GM23248 (cell line): ENCODE results near the gene ADCY2. TPM values are rescaled to one million over a fixed set of nuclear protein-coding genes. Genes with fewer than 3 reads are reported as not detected.
A peak's percentile ranks its signal among the peaks of the same experiment; 100 is the strongest.

Experiments
- DNase-seq: peaks from one replicate; pipeline ENCODE4 v3.0.0-alpha.2; 2015
- H2AFZ ChIP-seq: fragments of 200-600 bp; sonication (generic); 2 replicates; pipeline ENCODE4 v1.6.1; 2016; ENCODE audit warnings: antibody characterized with exemption
- H3F3A ChIP-seq: fragments of 200-600 bp; sonication (generic); 2 replicates; pipeline ENCODE4 v1.6.1; 2016; ENCODE audit warnings: mild to moderate bottlenecking, antibody characterized with exemption, mixed run types; ENCODE audit not compliant: insufficient read depth
- H3K27ac ChIP-seq: fragments of 200-600 bp; sonication (generic); 2 replicates; pipeline ENCODE4 v1.5.1; 2016; ENCODE audit warnings: mild to moderate bottlenecking
- H3K27me3 ChIP-seq: fragments of 200-600 bp; sonication (generic); replicated peaks from 2 replicates; pipeline ENCODE4 v1.6.1; 2016; ENCODE audit warnings: mild to moderate bottlenecking; ENCODE audit not compliant: insufficient read depth
- H3K36me3 ChIP-seq: fragments of 200-600 bp; sonication (generic); 2 replicates; pipeline ENCODE4 v1.6.1; 2016; ENCODE audit warnings: low read depth, mild to moderate bottlenecking
- H3K4me1 ChIP-seq: fragments of 200-600 bp; sonication (generic); 2 replicates; pipeline ENCODE4 v1.6.1; 2016; ENCODE audit warnings: mild to moderate bottlenecking; ENCODE audit not compliant: insufficient read depth
- H3K4me2 ChIP-seq: fragments of 200-600 bp; sonication (generic); one replicate; pipeline ENCODE4 v1.6.1; 2016; ENCODE audit warnings: mild to moderate bottlenecking; ENCODE audit not compliant: unreplicated experiment
- H3K4me3 ChIP-seq: fragments of 200-600 bp; sonication (generic); 2 replicates; pipeline ENCODE4 v1.5.1; 2016; ENCODE audit warnings: mild to moderate bottlenecking
- H3K79me2 ChIP-seq: fragments of 200-600 bp; sonication (generic); 2 replicates; pipeline ENCODE4 v1.6.1; 2016; ENCODE audit warnings: mild to moderate bottlenecking; ENCODE audit not compliant: insufficient read depth
- H3K9ac ChIP-seq: fragments of 200-600 bp; sonication (generic); 2 replicates; pipeline ENCODE4 v1.6.1; 2016; ENCODE audit warnings: mild to moderate bottlenecking
- H3K9me2 ChIP-seq: fragments of 200-600 bp; sonication (generic); 2 replicates; pipeline ENCODE4 v1.6.1; 2016; ENCODE audit warnings: mixed run types, mild to moderate bottlenecking, moderate library complexity; ENCODE audit not compliant: insufficient read depth
- H3K9me3 ChIP-seq: fragments of 200-600 bp; sonication (generic); one replicate; pipeline ENCODE4 v1.6.1; 2017; ENCODE audit warnings: low read depth
- H4K20me1 ChIP-seq: fragments of 200-600 bp; sonication (generic); 2 replicates; pipeline ENCODE4 v1.6.0; 2016; ENCODE audit not compliant: insufficient read depth
- EZH2 ChIP-seq: fragments of 200-600 bp; sonication (generic); IDR thresholded peaks from 2 replicates; pipeline ENCODE4 v1.6.1; 2018; ENCODE audit warnings: antibody characterized with exemption, mild to moderate bottlenecking; ENCODE audit not compliant: insufficient read depth, poor library complexity, severe bottlenecking
- EZH2phosphoT487 ChIP-seq: fragments of 200-600 bp; sonication (generic); IDR thresholded peaks from 2 replicates; pipeline ENCODE4 v1.6.1; 2018; ENCODE audit warnings: antibody characterized with exemption, moderate library complexity, mild to moderate bottlenecking, low read depth; ENCODE audit not compliant: insufficient read depth
- WGBS, 2 experiments: methylation state at CpG; one replicate each; pipeline ENCODE4 v1.1.6; 2015 to 2017; ENCODE audit warnings: low lambda C conversion rate in 2 of 2, low coverage in 1 of 2; ENCODE audit errors: missing lambda C conversion rate in 2 of 2; 5-methylcytosine and 5-hydroxymethylcytosine counted together
- in situ Hi-C: fragments of 300-500 bp; cut with MboI; formaldehyde crosslinking; loops from 2 replicates; pipeline ENCODE4 v1.15.0; 2020
- polyA plus RNA-seq: library from polyadenylated mRNA; unstranded; fragments of >200 nt; fragmentation: Nextera tagmentation; extraction: Ambion mirVana; gene quantifications from 2 replicates; pipeline ENCODE4 v1.2.1, GENCODE V29; 2016
- total RNA-seq: library from RNA; depleted of rRNA; stranded (reverse); fragments of >200 nt; shearing (Covaris generic); gene quantifications from 2 replicates; pipeline ENCODE4 v1.2.3, GENCODE V29; 2014

The ADCY2 gene
- total and polyA plus RNA-seq, 2 experiments from 2014 or later = 0.11 TPM; not detected in 1

DNA sequence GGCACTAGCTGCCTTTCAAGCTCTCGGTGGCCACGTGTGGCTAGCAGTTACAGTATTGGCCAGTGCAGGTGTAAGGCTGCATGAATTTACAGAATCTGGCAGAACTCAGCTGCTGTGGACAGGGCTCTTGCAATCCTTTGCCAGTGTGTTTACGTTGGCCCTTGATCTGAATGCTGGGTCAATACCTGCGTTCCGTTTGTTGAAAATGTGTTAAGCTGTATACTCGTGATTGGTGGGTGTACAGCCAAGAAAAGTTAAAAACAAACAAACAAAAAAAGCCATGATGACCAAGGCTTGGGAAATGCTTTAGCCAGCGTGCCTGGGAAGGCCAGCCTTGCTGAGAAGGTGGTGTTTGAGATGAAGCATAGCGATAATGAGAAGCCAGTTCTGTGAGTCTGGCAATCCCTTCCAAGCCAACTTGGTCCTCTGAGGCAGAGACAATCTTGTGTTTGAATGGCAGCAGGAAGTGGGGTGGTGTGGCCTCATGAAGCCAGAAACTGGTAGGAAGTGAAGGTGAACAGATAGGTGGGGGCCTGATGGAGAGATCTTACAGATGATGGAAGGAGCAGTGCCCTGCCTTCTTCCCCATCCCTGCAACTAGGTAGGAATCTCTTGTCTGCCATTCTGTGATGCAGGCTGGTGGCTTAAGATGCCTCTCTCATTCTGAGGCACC lies 455.8 kb downstream of the ADCY2 start:
- Histone ChIP-seq H3K4me2 (no peak overlapping the region), H3K27ac (no peak overlapping the region), H3K36me3 (no peaks in the 10 kb centered on the region), H3K79me2 (no peaks in the 10 kb centered on the region), H3K9me3 (no peaks in the 10 kb centered on the region), H3F3A (no peaks in the 10 kb centered on the region), H2AFZ (no peak overlapping the region), H4K20me1 (no peaks in the 10 kb centered on the region), H3K4me3 (no peak overlapping the region), H3K9ac (no peak overlapping the region), H3K9me2 (no peaks in the 10 kb centered on the region), H3K27me3 (peaks cover 20% of the 10 kb centered on the region), H3K4me1 (no peaks in the 10 kb centered on the region)
- TF ChIP-seq EZH2phosphoT487 (no peak), EZH2 (no peak)
- no peak for DNase-seq
- WGBS, 2 experiments = 74 to 75% methylated on average over 8 of the region's 8 CpGs
- in situ Hi-C loops = no loop called here

DNA sequence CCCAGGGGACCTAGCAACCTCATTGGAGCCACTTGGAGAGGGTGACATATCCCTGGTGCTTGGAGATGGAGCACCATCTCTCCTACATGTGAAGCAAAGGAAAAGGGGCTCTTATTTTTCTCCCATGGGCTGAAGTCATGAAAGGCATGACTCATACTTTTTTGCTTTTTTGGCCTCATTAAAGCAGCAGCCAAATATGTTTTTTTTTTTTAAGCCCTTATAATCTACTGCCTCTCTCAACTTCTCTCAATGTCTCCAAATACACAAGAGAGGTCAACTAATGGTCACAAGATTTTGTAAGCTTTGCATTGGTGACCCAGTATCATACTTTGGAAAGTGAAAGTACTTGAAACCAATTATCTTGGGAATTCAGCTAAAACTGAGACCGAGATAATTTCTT lies 456.6 kb downstream of the ADCY2 start:
- no peaks in the 10 kb centered on the region for H3K79me2 ChIP-seq
- TF ChIP-seq EZH2 = no peak
- TF ChIP-seq EZH2phosphoT487 = no peak
- no peaks in the 10 kb centered on the region for H3K4me1 ChIP-seq
- H3K36me3 ChIP-seq = no peaks in the 10 kb centered on the region
- 3 to 11% methylated on average over 1 of the region's 1 CpG for WGBS, 2 experiments
- no peaks in the 10 kb centered on the region for H3K9me3 ChIP-seq
- DNase-seq = peak; percentile 47
- H3K9me2 ChIP-seq = no peaks in the 10 kb centered on the region
- H3K9ac ChIP-seq = no peak overlapping the region
- in situ Hi-C loops = no loop called here
- no peaks in the 10 kb centered on the region for H3F3A ChIP-seq
- H3K27ac ChIP-seq = no peak overlapping the region
- H3K27me3 ChIP-seq = peaks cover 20% of the 10 kb centered on the region
- H2AFZ ChIP-seq = no peak overlapping the region
- H4K20me1 ChIP-seq = no peaks in the 10 kb centered on the region
- no peak overlapping the region for H3K4me3 ChIP-seq
- H3K4me2 ChIP-seq = no peak overlapping the region

DNA sequence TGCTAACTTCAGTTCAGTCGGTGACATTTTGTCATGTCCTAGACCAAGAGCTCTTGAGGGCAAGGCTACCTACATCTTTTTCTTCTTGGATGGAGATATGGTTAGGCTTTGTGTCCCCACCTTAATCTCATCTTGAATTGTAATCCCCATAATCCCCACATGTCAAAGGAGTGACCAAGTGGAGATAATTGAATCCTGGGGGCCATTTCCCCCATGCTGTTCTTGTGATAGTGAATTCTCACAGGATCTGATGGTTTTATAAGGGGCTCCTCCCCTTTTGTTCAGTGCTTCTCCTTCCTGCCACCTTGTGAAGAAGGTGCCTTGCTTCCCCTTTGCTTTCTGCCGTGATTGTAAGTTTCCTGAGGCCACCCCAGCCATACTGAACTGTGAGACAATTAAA lies 457.1 kb downstream of the ADCY2 start:
- H4K20me1 ChIP-seq = no peaks in the 10 kb centered on the region
- H3K27ac ChIP-seq = no peak overlapping the region
- no peak for TF ChIP-seq EZH2
- no peak for TF ChIP-seq EZH2phosphoT487
- H3K4me2 ChIP-seq = no peak overlapping the region
- WGBS, 2 experiments = 77% methylated on average over 2 of the region's 2 CpGs
- H3K4me3 ChIP-seq = no peak overlapping the region
- peaks cover 20% of the 10 kb centered on the region for H3K27me3 ChIP-seq
- DNase-seq = no peak
- H3K79me2 ChIP-seq = no peaks in the 10 kb centered on the region
- H3K9me2 ChIP-seq = no peaks in the 10 kb centered on the region
- no peaks in the 10 kb centered on the region for H3K36me3 ChIP-seq
- no peaks in the 10 kb centered on the region for H3F3A ChIP-seq
- no peak overlapping the region for H3K9ac ChIP-seq
- no peak overlapping the region for H2AFZ ChIP-seq
- in situ Hi-C loops = no loop called here
- no peaks in the 10 kb centered on the region for H3K4me1 ChIP-seq
- no peaks in the 10 kb centered on the region for H3K9me3 ChIP-seq

DNA sequence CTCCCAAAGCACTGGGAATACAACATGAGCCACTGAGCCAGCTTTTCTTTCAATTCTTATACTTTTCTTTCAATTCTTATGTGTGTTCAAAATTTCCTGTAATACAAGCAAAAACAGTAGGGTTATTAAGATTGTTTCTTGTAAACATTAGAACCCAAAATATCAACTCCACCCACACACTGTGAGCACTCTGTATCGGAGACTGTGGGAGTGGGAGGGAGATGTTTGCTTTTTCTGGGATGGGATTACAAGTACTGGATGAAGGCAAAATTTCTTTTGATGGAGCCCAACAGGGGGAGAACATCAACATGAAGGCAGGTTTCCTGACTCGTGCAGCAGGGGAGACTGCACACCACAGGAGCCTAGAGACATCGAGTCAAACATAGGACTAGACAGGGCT lies 459.7 kb downstream of the ADCY2 start:
- TF ChIP-seq EZH2 (no peak), EZH2phosphoT487 (no peak)
- in situ Hi-C loops = no loop called here
- peaks cover 19% of the 10 kb centered on the region for H3K36me3 ChIP-seq

More for the DNA sequence above, 459.7 kb downstream of the ADCY2 start:
- Histone ChIP-seq H2AFZ (no peak overlapping the region), H3K9ac (no peak overlapping the region), H4K20me1 (no peaks in the 10 kb centered on the region), H3K79me2 (no peaks in the 10 kb centered on the region), H3K4me2 (no peak overlapping the region), H3F3A (no peaks in the 10 kb centered on the region), H3K27ac (no peak overlapping the region), H3K9me2 (no peaks in the 10 kb centered on the region), H3K4me3 (no peak overlapping the region), H3K4me1 (no peaks in the 10 kb centered on the region), H3K9me3 (no peaks in the 10 kb centered on the region), H3K27me3 (no peaks in the 10 kb centered on the region; the same call in 1 of the 2 replicates)
- DNase-seq = no peak
- WGBS, 2 experiments = 83 to 85% methylated on average over 3 of the region's 3 CpGs
